Measurements from ENCODE around the gene ACSL3.
"Not testable (repeated sequence)": the region's sequence is repeated elsewhere in the genome, so short reads cannot be mapped to it uniquely, and the experiment has no call there.

ACSL3 gene

DNA sequence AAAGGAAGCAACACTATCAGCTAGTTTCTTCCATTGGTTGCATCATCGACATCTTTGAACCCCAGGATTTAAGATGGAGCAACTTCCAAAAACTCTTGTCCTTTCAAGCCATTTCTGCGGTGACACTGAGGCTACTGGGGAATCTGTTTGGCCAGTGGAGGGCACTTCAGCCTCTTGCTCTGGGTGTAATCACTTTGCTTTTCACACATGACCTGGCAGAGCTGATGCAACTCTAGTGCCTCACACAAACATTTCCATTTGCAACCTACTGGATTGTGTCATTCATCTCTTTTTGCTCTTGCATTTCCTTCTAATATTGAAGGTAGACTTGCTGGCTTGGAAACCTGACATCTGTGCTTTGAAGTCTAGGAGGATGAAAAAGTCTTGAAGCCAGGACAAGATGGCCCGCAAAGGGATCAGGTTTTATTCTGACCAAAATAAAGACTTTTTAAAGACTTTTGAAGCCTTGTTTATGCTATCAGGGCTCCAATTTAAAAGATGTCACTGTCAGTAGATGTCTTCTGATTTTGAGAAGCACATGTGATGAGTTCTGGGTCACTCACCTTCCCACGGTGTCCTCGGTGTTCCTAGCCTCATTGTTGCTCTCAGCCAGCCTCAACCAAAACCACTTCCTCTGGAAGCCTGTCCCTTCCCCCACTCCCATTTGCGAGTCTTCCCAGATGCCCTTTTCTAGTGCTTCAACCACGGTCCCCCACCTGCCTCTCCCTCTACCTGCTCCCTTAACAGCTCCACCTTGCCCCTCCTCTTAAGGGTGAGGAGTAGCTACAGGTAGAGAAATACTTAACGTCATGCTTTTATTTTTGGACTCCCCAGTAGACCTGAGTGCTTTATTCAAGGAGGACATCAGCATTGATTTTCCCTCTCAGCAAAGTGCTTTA lies 121.4 kb downstream of the ACSL3 start:
- no peak for DNase-seq

DNA sequence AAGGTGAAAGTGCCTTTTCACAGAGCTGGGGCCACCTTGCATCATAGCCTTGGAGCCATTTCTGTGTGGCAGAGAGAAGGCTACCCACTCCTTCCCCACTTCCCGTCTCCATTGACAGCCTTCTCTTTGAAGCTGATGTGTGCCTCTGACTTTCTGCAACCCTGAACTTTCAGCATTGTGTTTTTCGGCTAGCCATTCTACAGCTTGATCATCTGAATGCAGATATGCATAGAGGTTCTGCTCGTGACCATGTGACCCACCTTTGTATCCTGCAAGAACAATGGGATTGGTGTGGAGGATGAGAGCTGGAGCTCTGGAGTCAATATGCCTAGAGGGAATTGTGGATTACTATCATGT lies 122.1 kb downstream of the ACSL3 start:
- DNase-seq, result no peak

DNA sequence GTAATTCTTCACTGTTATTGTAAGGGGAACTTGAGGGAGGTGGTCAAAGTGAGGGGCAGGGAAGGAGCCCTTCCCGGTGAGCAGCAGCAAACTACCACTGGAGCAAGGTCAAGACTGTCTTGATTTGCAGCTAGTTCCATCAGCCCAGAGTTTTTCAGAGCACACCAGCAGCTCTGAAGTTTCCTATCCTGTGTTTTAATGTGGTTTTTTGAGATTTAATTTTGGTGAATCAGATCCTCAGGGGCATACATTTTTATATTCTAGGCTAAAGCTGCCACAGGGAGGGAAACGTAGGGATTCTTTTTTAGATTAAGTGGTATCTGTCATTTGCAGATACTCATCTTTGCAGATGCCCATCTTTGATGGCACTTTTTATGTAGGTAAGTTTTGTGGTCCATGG lies 124.1 kb downstream of the ACSL3 start:
- DNase-seq, result no peak

DNA sequence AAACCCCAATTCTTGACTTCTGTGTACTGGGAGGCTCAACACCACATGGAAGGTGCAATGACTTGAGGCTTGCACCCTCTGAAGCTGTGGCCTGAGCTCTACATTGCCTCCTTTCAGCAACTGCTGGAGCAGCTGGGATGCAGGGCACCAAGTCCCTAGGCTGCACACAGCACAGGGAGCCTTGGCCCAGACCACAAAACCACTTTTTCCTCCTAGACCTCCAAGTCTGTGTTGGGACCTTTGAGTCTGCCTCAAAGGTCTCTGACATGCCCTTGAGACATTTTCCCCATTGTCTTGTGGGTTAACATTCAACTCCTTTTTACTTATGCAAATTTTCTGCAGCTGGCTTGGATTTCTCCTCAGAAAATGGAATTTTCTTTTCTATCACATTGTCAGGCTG lies 128.6 kb downstream of the ACSL3 start:
- DNase-seq, result no peak

DNA sequence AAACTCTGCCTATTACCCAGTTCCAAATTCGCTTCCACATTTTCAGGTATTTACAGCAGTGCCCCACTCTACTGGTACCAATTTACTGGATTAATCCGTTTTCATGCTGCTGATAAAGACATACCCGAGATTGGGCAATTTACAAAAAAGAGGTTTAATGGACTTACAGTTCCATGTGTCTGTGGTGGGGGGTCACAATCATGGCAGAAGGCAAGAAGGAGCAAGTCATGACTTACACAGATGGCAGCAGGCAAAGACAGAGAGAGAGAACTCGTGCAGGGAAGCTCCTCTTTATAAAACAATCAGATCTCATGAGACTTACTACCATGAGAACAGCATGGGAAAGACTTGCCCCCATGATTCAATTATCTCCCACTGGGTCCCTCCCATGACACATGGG lies 129.4 kb downstream of the ACSL3 start:
- DNase-seq, result not testable (repeated sequence)

DNA sequence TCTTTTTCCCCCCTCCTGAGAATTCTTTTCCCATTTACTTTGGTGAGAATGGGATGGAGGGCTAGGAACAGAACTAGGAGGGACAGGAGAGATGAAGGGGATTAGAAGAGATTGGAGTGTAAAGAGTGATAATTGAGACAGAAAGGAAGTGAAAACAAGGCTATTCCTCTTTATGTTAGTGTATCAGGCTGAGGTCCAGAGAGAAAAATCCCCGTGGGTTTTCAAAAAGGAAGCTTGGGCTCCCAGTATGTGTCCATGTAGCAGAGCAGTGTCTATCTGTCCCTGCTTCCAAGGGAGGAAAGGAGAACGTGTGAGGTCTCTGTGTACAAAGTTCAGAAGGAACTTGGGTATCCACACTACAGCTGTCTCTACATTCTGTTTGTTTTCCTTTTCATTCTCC lies 131.3 kb downstream of the ACSL3 start:
- DNase-seq, result no peak

Data from GOT3 (cell line).